ENCODE results near the gene FTO.

- TF ChIP-seq CTCF (IDR thresholded peaks at IDR 0.05): no peak
- no peak for TF ChIP-seq POLR2A (IDR thresholded peaks at IDR 0.05)
Observed at GRCh38 chr16:53855056-53855455, 151.1 kb downstream of the FTO start.
